Embryonic facial prominence (tissue), 1 donor: ENCODE results near the gene KLF13.

Experiments used
- DNase-seq: peaks from one replicate; pipeline ENCODE4 v3.0.0-alpha.2; 2016; ENCODE audit errors: extremely low spot score

The KLF13 gene

DNA sequence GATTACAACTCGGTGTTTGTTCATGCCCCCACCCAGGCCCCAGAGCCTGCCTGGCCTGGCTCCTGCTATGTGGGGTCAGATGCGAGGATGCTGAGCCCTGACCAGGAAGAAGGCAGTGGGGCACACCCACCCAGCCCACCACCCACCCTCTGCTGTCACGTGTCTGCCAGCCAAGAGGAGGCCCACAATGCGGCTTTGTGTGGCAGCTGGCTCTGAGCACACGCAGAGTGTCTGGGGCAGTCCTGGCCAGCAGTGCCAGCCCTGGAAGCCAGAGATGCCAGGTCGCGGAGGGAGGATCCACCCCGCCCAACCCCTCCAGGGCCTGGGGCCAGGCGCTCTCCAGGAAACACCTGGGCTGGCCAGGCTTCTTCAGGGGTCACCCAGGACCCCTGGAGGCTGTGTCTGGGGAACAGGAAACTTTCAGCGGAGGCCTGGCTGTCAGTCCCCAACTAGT, 26.4 kb upstream of the KLF13 start:
- DNase-seq: no peak

DNA sequence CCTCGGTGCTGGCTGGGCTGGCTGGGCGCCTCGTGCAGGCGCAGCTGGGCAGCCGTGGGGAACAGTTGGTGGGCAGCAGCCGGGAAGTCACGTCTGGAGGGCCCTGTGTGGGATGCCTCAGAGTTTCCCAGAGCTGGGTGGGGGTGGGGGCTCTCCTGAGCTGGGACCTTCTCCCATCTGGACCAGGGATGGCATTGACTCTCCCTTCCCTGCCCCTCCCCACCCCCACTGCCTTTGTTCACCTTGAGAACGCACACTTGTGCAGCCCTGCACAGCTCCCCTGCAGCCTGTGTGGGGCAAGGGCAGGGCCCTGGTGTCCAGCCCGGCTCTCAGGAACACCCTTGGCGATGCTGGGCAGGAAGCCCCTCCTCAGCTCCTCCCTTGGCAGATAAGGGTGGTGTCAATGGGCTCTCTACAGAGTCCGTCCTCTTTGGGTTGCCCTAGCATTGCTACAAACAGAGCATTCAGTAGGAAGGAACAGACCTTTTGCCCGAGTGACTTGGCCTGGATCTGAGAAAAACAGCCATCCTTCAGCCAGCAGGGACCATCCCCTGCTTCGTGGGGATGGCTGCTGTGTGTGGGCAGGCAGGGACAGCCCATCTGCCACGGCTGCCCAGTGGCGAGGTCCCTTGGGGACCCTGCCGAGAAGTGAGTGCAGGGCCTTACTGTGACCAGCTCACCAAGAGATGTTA, 25.5 kb upstream of the KLF13 start:
- no peak for DNase-seq

DNA sequence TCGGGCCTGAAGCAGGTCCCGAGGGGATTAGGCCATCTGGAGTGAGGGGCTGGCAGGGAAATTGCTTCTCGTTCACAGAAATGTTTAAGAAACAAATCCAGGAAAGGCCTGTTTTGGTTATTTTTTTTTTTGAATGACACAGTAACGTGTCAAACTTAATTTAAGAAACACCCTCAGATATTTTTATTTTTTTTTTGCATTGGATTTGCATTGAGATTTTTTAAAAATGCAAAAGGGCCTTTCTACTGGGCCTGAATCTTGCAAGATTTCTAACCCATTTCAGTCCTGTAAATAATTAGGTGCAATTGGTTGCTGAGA, 25.0 kb upstream of the KLF13 start:
- no peak for DNase-seq

DNA sequence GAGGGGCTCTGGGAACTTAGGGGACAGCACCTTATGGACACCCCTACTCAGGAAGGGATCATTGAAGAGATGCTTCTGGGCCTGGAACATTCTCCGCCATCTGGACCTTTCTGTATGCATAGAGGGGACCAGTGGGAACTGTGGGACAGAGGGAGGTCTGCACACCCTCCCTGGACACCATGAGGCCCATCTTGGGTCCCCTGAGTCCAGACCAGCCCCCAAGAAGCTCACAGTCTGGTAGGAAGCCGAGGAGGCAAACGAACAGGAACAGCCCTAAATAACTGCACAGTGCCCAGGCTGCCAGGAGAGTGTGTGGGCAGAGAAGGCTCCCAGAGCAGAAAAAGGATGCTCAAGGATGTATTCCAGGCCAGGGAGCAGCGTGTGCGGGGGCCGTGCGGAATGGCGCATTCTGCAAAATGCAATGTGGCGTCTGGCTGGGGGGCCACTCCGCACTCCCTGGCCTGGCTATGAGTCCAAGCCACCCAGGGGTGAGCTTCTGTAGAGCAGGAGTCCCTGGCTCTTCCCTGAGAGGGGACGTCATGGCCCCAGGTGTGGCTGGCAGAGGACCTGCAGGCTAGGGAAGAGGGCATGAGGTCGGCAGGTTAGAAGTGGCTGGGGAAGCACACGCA, 24.5 kb upstream of the KLF13 start:
- DNase-seq: no peak

DNA sequence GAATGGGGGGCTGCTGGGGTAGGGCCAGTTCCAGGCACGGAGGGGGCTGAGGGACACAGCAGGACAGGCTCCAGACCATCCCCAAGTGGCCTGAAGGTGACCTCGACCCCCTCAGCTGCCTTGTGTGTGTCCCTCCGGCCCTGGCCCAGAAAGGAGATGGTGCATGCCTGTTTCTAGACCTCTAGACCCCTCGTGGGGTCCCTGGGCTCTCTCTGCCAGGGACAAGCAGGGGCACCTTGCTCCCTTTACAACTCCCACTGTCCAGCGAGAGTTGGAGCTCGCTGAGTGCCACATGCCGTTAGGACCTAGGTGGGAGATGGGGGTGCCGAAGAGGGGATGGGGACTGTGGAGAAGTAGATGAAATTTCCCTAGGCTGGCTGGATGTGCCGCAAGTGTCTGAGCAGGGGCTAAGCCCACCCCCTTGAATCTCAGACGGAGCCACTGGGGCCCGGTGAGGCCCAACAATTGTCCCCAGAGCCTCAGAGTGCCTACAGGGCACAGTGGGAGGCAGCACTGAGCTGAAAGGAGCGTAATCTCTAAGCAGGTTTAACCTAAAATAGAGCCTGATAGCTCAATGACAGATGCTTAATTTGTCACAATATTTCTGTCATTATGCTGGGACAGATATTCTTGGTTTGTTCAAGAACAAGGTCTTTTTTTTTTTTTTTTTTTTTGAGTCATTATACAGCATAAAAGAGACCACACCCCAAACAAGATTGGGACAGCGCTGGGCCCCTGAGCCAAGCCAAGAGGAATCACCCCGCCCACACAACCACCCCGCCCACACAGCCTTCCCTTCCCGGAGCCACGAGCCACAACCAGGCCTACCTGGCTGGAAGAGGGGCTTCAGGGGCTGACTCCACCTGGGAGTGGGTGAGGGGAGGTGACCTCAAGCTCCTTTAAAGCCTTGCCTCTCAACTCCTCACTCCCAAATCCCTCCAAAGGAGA, 23.6 kb upstream of the KLF13 start:
- no peak for DNase-seq

DNA sequence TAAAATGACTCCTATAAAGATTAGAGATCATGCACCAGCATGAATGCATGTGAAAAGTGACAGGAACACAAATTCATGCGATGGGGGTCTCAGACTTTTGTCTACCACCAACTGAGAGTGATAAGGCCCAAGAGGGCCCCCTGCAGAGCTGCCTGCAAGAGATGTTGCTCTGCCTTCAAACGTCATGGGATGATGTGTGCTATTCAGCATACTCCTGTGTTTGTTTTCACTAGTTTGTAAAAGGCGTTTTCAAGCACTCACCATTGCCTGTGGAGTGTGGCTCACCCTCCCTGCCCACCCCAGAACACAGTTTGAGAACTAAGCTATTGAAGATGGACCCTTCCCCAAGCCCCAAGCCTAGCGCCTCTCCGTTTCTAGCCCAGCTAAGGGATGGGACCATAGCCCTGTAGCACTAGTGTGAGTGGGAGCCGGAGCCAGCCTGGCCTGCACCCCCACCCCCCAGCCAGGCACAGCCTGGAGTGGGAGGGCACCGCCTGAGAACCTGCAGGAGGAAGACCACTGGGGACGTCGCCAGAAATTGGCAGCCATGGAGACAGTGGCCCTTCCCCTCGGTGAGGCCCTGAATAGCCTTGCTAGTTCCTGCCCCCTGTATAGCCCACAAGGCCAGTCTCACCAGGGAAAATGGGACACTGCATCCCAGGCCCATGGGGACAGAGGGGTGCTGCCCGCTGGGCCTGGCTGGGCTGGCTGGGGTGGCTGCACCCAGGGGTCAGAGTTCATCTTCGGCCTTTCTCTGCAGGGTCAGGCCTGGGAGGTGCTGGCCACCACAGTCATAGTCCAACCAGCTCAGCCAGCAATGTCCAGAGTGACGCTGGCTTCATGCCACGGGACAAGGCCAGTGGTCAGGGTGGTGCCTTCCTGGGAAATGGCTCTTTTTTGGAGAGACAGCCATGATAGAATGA, 22.6 kb upstream of the KLF13 start:
- DNase-seq: no peak

DNA sequence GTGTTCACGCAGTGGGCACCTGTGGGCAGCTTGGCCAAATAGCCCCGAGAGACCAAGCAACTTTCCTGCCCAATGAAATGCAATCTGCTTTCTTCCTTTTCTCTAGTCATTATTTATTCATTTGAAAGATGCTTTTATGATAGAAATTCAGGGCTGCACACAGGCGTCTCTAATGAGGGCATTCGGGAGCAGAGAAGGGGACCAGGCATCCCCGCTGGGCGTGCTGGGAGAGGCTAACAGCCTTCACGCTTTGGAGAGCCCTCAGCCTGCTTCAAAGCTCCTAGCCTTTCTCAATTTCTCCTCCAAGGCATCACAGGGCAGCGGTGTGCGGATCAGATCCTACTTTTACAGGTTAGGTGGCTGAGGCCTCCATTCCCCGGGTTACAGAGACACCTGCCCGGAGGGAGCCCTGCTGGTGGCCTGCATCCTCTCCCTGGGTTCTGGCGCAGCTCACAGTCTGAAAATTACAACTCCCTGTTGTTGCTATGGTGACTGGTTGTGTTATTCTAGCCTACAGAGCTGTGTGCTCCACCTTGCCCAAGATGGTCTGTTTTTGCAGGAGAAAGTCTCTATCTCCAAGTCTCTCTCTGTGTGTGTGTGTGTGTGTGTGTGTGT, 21.8 kb upstream of the KLF13 start:
- DNase-seq: no peak

DNA sequence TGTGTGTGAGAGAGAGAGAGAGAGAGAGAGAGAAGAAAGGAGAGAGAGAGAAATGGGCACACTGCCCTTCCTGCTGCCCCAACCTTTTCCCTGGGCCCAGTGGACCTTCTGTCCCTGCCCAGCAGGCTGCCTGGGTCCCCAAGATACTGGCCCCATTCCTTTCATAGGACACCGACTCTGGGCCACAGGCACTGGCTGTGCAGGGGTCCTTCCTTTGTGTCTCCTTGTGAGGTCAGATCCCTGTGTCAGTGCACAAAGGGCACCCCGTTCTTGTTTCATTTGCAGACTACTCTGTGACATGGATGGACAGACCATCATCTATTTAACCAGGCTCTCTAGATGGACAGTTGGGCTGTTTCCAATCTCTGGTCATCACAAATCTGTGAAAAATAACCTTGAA, 21.3 kb upstream of the KLF13 start:
- DNase-seq: no peak

DNA sequence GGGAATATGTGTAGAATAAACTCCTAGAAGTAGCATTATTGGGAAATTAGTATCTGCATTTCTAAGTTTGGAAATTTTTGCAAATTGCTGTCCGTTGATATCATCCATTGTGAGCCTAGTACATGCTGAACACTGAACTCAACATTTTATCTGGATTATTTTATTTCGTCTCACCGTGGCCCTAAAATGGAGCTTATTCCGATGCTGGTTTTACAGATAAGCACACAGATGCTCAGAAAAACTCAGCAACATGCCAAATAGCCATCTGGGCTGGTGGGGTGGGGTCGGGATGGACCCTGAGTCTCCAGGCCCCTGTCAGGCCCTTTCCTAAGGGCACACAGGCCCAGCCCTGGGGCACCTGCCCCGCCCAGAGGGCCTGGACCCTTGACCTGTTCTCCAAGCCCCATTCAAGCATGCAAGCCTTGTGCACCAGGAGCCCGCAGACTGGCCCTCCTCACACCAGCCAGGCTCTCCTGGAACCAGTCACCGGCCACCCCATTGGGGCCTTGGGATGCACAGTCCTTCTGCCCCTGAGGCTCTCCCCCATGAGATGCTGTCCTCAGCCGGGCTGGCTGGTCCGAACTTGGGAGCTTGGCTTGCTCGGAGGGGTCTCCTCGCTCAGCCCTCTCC, 20.7 kb upstream of the KLF13 start:
- no peak for DNase-seq

DNA sequence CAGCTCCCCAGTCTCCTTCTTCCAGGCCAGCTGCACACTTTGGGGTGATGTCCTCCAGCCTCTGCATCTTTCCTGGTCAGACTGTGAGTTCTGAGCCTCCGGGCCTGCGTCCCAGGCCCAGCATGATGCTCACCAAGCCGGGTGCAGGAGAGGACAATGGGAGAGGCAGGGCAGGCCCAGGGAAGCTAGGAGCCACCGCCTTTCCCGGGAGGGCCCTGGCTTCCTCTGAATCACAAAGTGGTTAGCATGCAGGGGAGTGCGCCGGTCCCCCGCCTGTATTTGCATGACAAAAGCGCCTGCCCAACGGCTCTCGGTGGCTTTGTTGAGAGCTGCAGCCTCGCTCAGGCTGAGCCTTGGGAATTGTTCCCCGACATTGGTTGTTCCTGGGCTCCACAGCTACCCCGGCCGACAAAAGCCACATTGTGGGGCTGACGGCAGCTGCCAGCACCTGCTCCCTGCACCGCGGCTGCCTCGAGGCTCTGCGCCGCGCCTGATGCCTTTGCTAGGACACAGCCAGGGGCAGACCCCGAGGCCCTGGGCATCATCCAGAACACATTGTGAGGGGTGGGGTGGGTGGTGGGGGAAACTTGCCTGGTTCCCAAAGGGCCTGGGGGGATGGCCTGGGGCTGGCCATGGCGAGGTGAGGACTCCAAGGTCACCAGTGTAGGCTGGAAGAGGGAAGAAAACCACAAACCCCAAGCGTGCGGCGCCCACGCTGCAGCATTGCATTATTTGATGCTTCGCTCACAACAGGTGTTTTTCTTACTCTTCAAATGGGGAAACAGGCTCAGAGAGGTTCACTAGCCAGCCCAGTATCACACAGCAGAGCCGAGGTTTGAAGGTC, 20.0 kb upstream of the KLF13 start:
- DNase-seq: no peak

DNA sequence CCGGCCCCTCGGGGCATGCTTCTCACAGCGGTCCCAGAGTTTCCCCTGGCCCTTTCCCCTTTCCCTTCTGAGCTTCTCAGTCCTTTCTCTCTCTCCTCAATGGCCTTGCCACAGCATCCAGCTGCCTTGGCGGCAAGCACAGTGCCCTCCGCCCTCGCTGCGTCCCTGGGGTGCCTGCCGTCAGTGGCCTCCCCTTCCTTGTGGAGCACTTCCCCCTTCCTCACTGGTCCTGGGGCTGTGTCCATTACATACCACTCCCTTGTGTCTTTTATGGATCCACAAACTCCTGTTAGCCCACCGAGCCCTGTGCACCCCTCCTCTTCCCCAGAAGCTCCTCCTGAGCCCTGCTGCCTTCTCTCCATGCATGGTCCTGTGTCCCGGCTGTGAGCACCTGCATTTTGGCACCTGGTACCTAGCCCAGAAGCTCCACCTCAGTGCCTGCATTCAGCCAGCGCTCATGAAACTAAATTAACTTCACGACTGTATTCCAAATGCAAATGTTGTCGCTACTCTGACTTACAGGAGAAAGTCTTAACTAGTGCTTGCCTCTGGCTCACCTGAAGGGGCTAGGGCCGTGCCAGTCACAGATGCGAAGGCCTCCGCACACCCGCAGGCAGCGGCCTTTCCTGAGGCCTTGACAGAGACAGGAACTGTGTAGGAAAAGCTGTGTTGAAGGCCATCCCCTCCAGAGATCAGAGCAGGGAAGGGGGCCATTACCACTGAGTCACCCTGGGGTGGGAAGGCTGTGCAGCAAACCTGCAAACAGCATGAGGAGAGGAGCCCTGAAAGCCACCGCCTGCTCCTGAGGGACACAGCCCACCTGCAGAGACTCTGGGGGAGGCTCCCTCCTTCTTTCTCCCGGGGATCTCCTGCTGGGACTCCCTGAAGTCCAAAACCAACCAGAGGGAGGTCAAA, 19.1 kb upstream of the KLF13 start:
- DNase-seq: no peak

DNA sequence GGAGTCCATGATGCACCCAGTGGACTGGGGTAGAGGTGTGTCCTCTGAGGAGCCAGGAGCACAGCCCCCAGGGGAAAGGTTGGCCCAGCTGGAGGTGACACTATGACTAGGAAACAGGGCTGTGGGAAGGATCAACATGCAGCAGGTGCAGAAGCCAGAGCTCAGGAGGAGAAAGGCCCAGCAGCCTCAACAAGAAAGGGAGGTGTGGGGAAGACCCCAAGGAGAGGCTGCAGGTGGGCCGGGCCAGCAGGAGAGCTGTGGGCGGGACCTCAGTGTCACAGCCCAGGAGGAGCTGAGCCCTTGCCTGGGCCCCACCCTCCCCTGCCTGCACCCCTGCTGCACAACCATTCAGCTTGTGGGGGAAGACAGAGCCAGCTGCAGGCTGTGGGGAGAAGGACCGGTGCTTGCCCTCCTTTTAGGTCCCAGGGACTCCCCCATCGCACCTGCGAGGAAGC, 18.4 kb upstream of the KLF13 start:
- no peak for DNase-seq

DNA sequence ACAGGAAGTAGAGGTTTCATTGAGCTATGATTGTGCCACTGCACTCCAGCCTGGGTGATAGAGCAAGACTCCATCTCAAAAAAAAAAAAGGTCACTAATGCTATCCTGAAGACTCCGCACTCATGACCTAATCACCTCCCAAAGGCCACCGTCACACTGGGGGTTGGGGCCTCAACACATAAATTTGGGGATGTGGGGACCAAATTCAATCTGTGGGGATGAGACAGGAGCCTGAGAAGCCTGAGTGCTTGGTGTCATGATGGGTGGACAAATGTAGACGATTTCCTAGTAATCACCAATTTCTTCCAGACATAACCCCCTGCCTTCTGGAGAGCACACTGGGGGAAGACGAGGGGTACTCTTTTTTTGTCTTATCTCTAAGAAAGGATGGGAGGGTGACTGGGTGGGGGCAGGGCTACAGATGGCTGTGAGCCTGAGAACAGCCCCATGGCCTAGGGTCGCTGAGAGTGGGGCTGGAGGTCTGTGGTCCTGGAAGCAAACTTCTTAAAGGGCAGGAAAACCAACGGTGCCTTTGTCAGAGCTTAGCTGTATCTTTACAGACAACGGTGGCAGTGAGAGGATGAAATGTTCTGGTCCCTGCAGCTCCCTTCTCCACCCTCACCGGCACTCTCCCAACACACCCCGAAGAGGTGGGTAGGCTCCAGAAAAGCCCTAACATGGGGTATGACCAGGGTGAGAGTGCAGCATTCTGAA, 16.6 kb upstream of the KLF13 start:
- DNase-seq: no peak

DNA sequence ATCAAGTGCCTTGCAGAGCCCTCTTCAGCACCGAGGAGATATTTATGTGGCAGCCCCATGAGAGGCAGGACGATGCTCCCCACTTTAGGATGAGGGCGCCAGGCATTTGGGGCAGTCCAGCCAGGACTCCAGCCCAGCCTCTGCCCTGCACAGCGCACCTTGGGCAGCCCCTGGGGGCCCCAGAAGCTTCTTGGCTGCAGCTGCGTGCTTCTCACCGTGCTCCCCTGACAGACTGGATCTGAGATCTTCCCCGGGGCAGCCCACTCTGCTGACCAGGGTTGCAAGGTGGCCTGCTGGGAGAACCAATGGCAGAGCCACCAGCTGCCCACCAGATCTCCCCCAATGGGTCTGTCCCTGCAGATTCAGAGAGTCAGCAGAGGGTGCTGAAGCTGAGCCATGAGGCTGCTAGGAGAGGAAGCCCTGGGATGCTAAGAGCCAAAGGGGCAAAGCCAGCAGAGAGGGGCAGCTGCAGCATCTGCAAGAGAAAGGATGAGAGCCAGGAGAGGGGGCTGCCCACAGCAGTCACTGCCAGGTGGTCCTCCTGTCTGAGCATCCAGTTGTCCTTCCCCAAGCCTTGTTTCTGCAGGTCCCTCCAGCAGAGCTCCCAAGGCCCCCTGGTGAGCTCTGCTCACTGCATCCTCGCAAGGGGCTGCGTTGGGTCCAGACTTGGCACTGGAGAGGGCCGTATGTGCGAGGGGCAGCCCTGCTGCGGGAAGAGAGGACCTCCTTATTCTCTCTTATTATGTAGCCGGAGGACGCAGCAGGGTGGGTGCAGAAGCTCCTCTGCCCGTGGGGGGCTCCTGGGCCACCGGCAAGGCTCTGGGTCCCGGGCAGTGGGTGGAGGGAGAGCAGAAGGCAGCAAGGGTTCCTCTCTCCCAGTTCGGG, 14.7 kb upstream of the KLF13 start:
- no peak for DNase-seq

DNA sequence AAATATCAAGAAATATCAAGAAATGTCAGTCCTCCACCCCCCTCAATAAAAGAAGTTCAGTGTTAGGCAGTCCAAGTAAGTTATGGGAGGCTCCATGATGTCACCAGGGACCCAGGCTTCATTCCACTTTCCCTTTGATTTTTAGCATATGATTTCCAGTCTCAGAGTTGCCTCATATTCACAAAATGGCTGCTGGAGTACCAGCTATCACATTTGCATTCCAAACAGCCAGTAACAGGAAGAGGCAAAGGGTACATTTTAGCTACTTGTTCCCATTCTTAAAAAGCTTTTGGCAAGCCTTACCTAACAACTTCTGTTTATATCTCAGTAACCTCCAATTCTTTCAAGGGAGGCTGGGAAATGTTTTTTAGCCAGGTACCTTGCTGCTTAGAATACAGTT, 13.4 kb upstream of the KLF13 start:
- DNase-seq: no peak

DNA sequence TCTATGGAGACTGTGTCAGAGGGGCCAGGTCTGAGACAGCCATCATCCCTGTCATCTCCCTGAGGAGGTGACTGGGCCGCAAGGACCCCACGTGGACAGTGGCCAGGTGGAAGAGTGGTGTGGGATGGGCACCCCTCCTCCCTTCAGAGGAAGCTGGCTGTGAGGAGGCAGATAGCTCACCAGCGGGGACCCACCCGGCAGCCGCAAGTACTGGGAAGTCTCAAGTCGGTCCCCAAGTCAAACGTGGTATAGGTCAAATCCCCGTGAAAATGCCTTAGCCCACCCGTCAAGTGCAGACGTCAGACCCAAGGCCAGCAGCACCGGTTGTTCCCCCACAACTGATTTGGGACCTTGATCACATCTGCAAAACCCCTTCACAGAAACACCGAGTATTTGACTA, 12.3 kb upstream of the KLF13 start:
- no peak for DNase-seq
